GM19025 (cell line): Measurements from ENCODE around the gene CDHR5.

Experiments used
- ATAC-seq: cut with Tn5 transposase; IDR thresholded peaks from one replicate; pipeline ENCODE4 v1.9.1; 2021; ENCODE audit warnings: mild to moderate bottlenecking, low read depth, moderate library complexity; ENCODE audit not compliant: unreplicated experiment

The CDHR5 gene

DNA sequence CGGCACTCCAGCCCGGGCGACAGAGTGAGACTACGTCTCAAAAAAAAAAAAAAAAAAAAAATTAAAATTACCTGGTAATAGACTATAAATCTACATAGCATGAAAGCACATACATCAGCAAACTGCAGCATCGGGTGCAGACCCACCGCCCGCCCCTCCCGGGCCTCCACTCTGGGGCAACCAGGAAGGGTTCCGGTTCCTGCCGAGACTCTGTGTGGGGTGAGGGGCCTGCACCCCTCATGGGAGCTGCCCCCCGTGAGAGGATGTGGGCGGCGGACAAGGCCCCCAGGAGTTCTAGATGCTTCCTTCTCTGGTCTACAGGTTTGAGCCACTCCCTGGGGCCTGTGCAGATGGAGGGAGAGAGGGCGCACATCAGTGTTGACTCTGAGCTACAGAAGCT lies 21.5 kb upstream of the CDHR5 start:
- ATAC-seq, result no peak

GRCh38 chr11:645536-645935 lies 20.8 kb upstream of the CDHR5 start:
- no peak for ATAC-seq

DNA sequence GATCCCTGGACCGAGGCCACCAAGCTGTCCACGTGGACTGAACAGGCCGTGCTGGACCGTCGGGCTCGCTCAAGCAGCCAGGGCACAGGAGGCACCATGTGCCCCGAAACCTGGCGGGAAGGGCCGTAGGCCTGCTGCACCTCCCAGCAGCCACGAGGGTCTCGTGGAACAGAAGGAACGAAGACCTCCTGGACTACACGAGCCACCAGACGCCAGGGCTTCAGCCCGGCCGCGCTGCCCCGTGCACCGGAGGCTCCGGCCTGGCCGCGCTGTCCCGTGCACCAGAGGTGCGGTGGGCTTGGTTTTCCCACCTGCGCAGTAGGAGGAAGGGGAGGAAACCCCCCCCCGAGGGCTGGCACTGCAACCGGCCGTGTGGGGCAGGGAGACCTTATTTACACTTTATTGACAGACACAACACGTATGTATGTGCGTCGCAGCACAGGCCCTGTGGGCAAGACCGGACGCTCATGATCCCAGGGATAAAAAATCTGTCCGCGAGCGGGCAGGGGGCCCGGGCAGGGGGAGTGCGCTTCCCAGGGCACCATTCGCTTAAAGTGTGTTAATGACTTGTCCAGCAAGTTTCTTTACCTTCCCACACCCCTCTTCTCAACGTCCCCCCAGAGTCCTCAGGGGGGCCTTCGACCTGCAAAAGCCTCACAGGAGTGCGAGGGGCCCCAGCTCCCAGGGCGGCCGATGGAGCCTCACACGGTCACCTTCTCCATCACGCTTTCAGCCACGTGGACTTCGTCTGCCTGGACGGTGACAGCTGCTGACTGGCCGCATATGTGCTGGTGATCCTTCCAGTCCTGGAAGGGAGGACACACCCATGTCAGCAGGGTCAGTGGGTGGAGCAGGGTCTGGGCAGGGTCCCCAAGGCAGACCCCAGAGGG lies 19.3 kb upstream of the CDHR5 start:
- no peak for ATAC-seq

GRCh38 chr11:643366-643765 lies 18.6 kb upstream of the CDHR5 start:
- ATAC-seq, result no peak

GRCh38 chr11:641806-642370 lies 17.1 kb upstream of the CDHR5 start:
- ATAC-seq, result no peak

DNA sequence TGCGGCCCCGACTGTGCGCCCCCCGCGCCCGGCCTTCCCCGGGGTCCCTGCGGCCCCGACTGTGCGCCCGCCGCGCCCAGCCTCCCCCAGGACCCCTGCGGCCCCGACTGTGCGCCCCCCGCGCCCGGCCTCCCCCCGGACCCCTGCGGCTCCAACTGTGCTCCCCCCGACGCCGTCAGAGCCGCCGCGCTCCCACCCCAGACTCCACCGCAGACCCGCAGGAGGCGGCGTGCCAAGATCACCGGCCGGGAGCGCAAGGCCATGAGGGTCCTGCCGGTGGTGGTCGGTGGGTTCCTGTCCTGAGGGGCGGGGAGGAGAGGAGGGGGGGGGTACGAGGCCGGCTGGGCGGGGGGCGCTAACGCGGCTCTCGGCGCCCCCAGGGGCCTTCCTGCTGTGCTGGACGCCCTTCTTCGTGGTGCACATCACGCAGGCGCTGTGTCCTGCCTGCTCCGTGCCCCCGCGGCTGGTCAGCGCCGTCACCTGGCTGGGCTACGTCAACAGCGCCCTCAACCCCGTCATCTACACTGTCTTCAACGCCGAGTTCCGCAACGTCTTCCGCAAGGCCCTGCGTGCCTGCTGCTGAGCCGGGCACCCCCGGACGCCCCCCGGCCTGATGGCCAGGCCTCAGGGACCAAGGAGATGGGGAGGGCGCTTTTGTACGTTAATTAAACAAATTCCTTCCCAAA lies 15.4 kb upstream of the CDHR5 start:
- ATAC-seq, result no peak

- ATAC-seq, result no peak
These were observed 14.7 kb upstream of the CDHR5 start for GRCh38 chr11:639332-639955.

DNA sequence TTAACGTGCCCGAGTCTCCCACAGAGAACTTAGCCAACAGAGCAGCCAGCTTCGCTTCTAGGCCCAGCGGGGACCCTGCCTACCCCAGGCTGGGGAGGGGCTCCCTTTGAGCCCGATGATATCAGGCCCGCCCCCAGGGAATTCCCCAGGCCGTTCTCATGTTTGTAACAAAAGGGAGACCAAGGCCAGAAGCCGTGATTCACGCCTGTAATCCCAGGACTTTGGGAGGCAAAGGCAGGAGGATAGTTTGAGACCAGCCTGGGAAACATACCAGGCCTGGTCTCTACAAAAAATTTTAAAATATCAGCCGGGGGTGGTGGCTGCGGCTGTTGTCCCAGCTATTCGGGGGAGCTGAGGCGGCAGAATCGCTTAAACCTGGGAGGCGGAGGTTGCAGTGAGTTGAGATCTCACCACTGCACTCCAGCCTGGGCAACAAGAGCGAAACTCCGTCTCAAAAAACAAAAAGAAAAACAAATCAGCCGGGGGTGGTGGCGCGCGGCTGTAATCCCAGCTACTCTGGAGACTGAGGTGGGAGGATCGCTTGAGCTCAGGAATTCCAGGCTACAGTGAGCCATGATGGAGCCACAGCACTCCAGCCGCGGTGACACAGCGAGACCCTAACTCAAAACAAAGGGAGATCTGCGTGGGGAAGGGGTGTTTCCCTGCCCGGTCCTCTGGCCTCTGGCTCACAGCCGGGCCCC lies 14.0 kb upstream of the CDHR5 start:
- ATAC-seq, result no peak

- no peak for ATAC-seq
These were observed 13.1 kb upstream of the CDHR5 start for GRCh38 chr11:637593-638521.

GRCh38 chr11:637333-637592 lies 12.5 kb upstream of the CDHR5 start:
- no peak for ATAC-seq

DNA sequence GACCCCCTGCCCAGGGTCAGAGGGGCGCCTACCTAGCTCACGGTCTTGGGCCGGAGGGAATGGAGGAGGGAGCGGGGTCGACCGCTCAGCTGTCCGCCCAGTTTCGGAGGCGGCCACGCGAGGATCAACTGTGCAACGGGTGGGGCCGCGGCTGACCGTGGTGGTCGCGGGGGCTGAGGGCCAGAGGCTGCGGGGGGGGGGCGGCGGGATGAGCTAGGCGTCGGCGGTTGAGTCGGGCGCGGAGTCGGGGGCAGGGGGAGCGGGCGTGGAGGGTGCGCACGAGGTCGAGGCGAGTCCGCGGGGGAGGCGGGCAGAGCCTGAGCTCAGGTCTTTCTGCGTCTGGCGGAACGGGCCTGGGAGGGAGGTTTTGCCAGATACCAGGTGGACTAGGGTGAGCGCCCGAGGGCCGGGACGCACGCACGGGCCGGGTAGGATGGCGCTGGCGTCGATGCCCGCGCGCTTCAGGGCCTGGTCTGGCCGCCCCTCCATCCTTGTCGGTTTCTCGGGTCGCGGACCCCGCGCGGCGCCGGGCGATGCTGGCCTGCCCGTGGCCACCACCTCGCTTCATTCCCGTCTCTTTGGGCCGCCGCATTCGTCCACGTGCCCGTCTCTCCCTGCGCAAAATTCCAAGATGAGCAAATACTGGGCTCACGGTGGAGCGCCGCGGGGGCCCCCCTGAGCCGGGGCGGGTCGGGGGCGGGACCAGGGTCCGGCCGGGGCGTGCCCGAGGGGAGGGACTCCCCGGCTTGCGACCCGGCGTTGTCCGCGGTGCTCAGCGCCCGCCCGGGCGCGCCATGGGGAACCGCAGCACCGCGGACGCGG lies 12.0 kb upstream of the CDHR5 start, which contains the start of gene DRD4:
Gene DRD4 (plus strand): TSS at position 759 of the 822 bp plus-strand sequence. CDS start 36 bp downstream, at position 795.
- ATAC-seq, result no peak

- no peak for ATAC-seq
These were observed 11.3 kb upstream of the CDHR5 start for GRCh38 chr11:635945-636510.

GRCh38 chr11:630871-631270 lies 6.1 kb upstream of the CDHR5 start:
- no peak for ATAC-seq

GRCh38 chr11:629237-629583 lies 4.5 kb upstream of the CDHR5 start:
- ATAC-seq, result no peak

- no peak for ATAC-seq
These were observed 3.3 kb upstream of the CDHR5 start for GRCh38 chr11:628056-628455.

DNA sequence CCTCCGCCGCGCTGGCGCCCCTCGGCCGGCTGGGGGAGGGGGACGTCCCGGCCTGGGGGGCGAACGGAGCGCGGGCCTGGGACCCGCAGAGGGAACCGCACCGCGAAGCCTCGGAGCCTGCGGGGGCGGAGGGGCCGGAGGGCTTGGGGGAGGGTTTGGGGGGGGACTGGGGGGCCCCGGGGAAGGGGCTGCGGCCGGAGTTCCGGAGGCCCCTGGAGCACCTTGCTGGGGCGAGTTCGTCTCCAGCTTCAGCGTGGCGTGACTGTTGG lies 2.5 kb upstream of the CDHR5 start:
- ATAC-seq, result no peak

DNA sequence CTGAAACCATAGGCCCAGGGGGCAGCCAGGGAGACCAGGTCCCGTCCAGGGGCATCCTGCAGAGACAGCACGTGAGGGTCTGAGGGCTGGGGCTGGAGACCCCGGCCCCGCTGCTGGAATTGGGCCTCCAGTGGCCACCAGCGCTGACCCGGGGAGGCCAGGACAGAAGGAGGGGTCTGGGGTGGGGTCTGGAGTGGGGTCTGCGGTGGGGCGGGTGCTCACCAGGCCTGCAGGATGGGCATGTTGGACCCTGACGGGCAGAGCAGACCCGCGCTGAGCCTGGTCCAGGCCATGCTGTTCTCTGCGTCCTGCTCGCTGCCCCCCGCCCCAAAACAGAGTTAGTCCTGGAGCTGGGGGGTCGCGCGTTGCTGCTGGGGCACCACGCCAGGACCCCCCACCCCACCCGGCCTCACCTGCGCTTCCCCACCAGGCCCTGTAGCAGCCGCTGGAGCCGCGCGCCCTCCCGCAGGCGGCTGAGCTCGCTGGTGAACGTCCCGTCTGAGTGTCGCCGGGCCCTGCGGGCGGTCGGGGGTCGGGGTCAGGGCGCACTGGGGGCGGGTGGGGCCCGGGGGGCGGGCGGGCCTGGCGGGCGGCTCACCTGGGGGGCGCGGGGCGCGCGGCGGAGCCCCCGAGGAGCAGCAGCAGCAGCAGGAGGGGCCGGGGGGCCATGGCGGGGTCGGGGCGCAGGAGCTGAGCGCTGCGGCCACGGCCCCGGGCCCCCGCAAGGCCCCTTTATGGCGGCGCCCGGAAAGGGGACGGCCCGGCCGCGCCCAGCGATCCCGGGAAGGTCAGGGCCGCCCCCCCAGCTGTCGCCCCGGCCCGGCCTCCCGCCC lies 1.9 kb upstream of the CDHR5 start, which contains the start of gene SCT:
Gene SCT (minus strand): TSS at position 707 of the 833 bp plus-strand sequence. CDS start 38 bp downstream, at position 669.
- ATAC-seq, result no peak
